PFSK-1 (cell line): Measurements from ENCODE around the gene KPNB1.
A peak's percentile ranks its signal among the peaks of the same experiment; 100 is the strongest.

Source experiments
- FOXP2 ChIP-seq: optimal IDR thresholded peaks from 2 replicates; pipeline ENCODE3; 2011; ENCODE audit warnings: borderline replicate concordance, control low read depth, inconsistent platforms; ENCODE audit not compliant: insufficient read depth; ENCODE audit errors: extremely low read length, extremely low read depth
- POLR2AphosphoS5 ChIP-seq: IDR thresholded peaks from 2 replicates; pipeline ENCODE4 v1.6.1; 2012; ENCODE audit warnings: low read depth, mild to moderate bottlenecking, control low read depth, low read length, moderate library complexity
- REST ChIP-seq, 2 experiments: IDR thresholded peaks; 2 replicates each; pipeline versions ENCODE4 v1.6.1 to v1.8.0; 2011 to 2012; ENCODE audit warnings: low read depth in 2 of 2, low read length in 2 of 2, control low read depth in 1 of 2, inconsistent platforms in 1 of 2, mild to moderate bottlenecking in 1 of 2, moderate library complexity in 1 of 2; ENCODE audit not compliant: insufficient read depth in 1 of 2
- SIN3A ChIP-seq: IDR thresholded peaks from 2 replicates; pipeline ENCODE4 v1.6.1; 2012; ENCODE audit warnings: mild to moderate bottlenecking, low read length, moderate library complexity, borderline replicate concordance; ENCODE audit not compliant: insufficient read depth
- TAF1 ChIP-seq: IDR thresholded peaks from 2 replicates; pipeline ENCODE4 v1.6.1; 2012; ENCODE audit warnings: low read length, control low read depth, borderline replicate concordance; ENCODE audit not compliant: insufficient read depth

KPNB1 gene

GRCh38 chr17:47678196-47678595, 28.5 kb downstream of the KPNB1 start:
- TF ChIP-seq FOXP2, result no peak
- TF ChIP-seq SIN3A, result no peak
- no peak for TF ChIP-seq POLR2AphosphoS5
- no peak for TF ChIP-seq REST (IDR thresholded peaks at IDR 0.05; ENCODE audit: insufficient read depth in 1 of 2, low read depth in 2 of 2, low read length in 2 of 2)
- no peak for TF ChIP-seq TAF1

- TF ChIP-seq TAF1, result no peak
- TF ChIP-seq FOXP2, result no peak
- no peak for TF ChIP-seq SIN3A
- no peak; the same call in 1 of the 2 replicates for TF ChIP-seq POLR2AphosphoS5
- TF ChIP-seq REST (IDR thresholded peaks at IDR 0.05; ENCODE audit: insufficient read depth in 1 of 2, low read depth in 2 of 2, low read length in 2 of 2), result no peak
Observed at GRCh38 chr17:47682138-47682537, 32.4 kb downstream of the KPNB1 start.

GRCh38 chr17:47684025-47684424, 34.3 kb downstream of the KPNB1 start:
- TF ChIP-seq REST (IDR thresholded peaks at IDR 0.05; ENCODE audit: insufficient read depth in 1 of 2, low read depth in 2 of 2, low read length in 2 of 2) (no peak), TAF1 (no peak), FOXP2 (no peak), SIN3A (no peak), POLR2AphosphoS5 (no peak)

- TF ChIP-seq POLR2AphosphoS5 (0 out of 2 replicates have a peak, but pooled peaks have one; percentile 33), REST (IDR thresholded peaks at IDR 0.05; ENCODE audit: insufficient read depth in 1 of 2, low read depth in 2 of 2, low read length in 2 of 2) (no peak)
Observed at GRCh38 chr17:47684535-47685193, 34.9 kb downstream of the KPNB1 start.

GRCh38 chr17:47685556-47686275, 36.0 kb downstream of the KPNB1 start:
- peak; percentile 60 for TF ChIP-seq POLR2AphosphoS5
- no peak for TF ChIP-seq FOXP2
